Activated CD8-positive, alpha-beta memory T cell treated with anti-CD3 and anti-CD28 coated beads, Interleukin-2, amount 50 U/mL, for 48 hours (primary cell): ENCODE data around the gene ELFN1.

Experiments used
- DNase-seq: peaks from one replicate; pipeline ENCODE4 v3.0.0-alpha.2; 2020

Gene ELFN1

GRCh38 chr7:1669954-1670893 is at the start of gene ELFN1:
TSS of gene ELFN1 (plus strand) at chr7:1670277. CDS start at chr7:1744597, 74,320 bp downstream.
- peak; percentile 46 for DNase-seq

- DNase-seq: no peak
Measured at GRCh38 chr7:1620835-1621234, 49.2 kb upstream of the ELFN1 start.

GRCh38 chr7:1621718-1622117 is 48.4 kb upstream of the ELFN1 start:
- DNase-seq: no peak

- DNase-seq: no peak
Measured at GRCh38 chr7:1622441-1622840, 47.6 kb upstream of the ELFN1 start.

GRCh38 chr7:1623810-1624209 is 46.3 kb upstream of the ELFN1 start:
- DNase-seq: no peak

- no peak for DNase-seq
Measured at GRCh38 chr7:1624999-1625927, 44.8 kb upstream of the ELFN1 start.

GRCh38 chr7:1626769-1627168 is 43.3 kb upstream of the ELFN1 start:
- no peak for DNase-seq

- no peak for DNase-seq
Measured at GRCh38 chr7:1630700-1631336, 39.3 kb upstream of the ELFN1 start.

- DNase-seq: no peak
Measured at GRCh38 chr7:1631678-1632077, 38.4 kb upstream of the ELFN1 start.

GRCh38 chr7:1632506-1632905 is 37.6 kb upstream of the ELFN1 start:
- no peak for DNase-seq

- no peak for DNase-seq
Measured at GRCh38 chr7:1632916-1633785, 36.9 kb upstream of the ELFN1 start.

GRCh38 chr7:1635401-1635800 is 34.7 kb upstream of the ELFN1 start:
- no peak for DNase-seq

- no peak for DNase-seq
Measured at GRCh38 chr7:1637155-1637554, 32.9 kb upstream of the ELFN1 start.

- DNase-seq: no peak
Measured at GRCh38 chr7:1638215-1638661, 31.8 kb upstream of the ELFN1 start.

GRCh38 chr7:1639071-1639470 is 31.0 kb upstream of the ELFN1 start:
- DNase-seq: no peak

GRCh38 chr7:1639532-1640175 is 30.4 kb upstream of the ELFN1 start:
- no peak for DNase-seq

- no peak for DNase-seq
Measured at GRCh38 chr7:1640376-1641172, 29.5 kb upstream of the ELFN1 start.

GRCh38 chr7:1641173-1641572 is 28.9 kb upstream of the ELFN1 start:
- no peak for DNase-seq

GRCh38 chr7:1641661-1642260 is 28.3 kb upstream of the ELFN1 start:
- no peak for DNase-seq

- DNase-seq: no peak
Measured at GRCh38 chr7:1642291-1642731, 27.8 kb upstream of the ELFN1 start.
